HL-60 (cell line): ENCODE data around the gene SPDYE2.
"Not testable (repeated sequence)": the region's sequence is repeated elsewhere in the genome, so short reads cannot be mapped to it uniquely, and the experiment has no call there.

Experiments used
- CTCF ChIP-seq: IDR thresholded peaks from one replicate; pipeline ENCODE4 v1.5.1; 2011; ENCODE audit warnings: low read length, control low read depth, inconsistent platforms; ENCODE audit not compliant: insufficient read depth
- REST ChIP-seq: IDR thresholded peaks from 2 replicates; pipeline ENCODE4 v1.6.1; 2012; ENCODE audit warnings: low read depth; ENCODE audit not compliant: insufficient replicate concordance

GRCh38 chr7:102568620-102569019, 17.6 kb downstream of the SPDYE2 start:
- not testable (repeated sequence) for TF ChIP-seq CTCF, REST
